Ishikawa (cell line): ENCODE measurements around the gene ACKR3.

Source experiments
- CEBPB ChIP-seq: IDR thresholded peaks from 2 replicates; pipeline ENCODE4 v1.6.1; 2012
- CREB1 ChIP-seq: IDR thresholded peaks from 2 replicates; pipeline ENCODE4 v1.6.1; 2012; ENCODE audit warnings: low read depth
- EGR1 ChIP-seq: IDR thresholded peaks from 2 replicates; pipeline ENCODE4 v1.6.1; 2012
- EP300 ChIP-seq: IDR thresholded peaks from 2 replicates; pipeline ENCODE4 v1.6.1; 2012; ENCODE audit warnings: borderline replicate concordance
- FOXM1 ChIP-seq: IDR thresholded peaks from 2 replicates; pipeline ENCODE4 v1.6.1; 2012; ENCODE audit warnings: low read depth, borderline replicate concordance
- NFIC ChIP-seq: IDR thresholded peaks from 2 replicates; pipeline ENCODE4 v1.6.1; 2012
- RAD21 ChIP-seq: IDR thresholded peaks from 2 replicates; pipeline ENCODE4 v1.6.1; 2012; ENCODE audit warnings: low read depth
- TAF1 ChIP-seq: IDR thresholded peaks from 2 replicates; pipeline ENCODE4 v1.6.1; 2012; ENCODE audit warnings: low read depth, mild to moderate bottlenecking
- TCF12 ChIP-seq: IDR thresholded peaks from 2 replicates; pipeline ENCODE4 v1.6.1; 2012; ENCODE audit warnings: low read depth
- TEAD4 ChIP-seq: IDR thresholded peaks from 2 replicates; pipeline ENCODE4 v1.6.1; 2012
- YY1 ChIP-seq: IDR thresholded peaks from 2 replicates; pipeline ENCODE4 v1.6.1; 2012; ENCODE audit warnings: low read depth
- ZBTB7A ChIP-seq: IDR thresholded peaks from 2 replicates; pipeline ENCODE4 v1.6.1; 2012; ENCODE audit warnings: low read depth
- TF ChIP-seq, protein P1 (sequence below): IDR thresholded peaks from 2 replicates; pipeline ENCODE4 v1.6.1; 2012; ENCODE audit warnings: low read depth, mild to moderate bottlenecking
- TF ChIP-seq, protein P2 (sequence below): IDR thresholded peaks from 2 replicates; pipeline ENCODE4 v1.6.1; 2012
- TF ChIP-seq, protein P3 (sequence below): IDR thresholded peaks from 2 replicates; pipeline ENCODE4 v1.6.1; 2012

ACKR3 gene

DNA sequence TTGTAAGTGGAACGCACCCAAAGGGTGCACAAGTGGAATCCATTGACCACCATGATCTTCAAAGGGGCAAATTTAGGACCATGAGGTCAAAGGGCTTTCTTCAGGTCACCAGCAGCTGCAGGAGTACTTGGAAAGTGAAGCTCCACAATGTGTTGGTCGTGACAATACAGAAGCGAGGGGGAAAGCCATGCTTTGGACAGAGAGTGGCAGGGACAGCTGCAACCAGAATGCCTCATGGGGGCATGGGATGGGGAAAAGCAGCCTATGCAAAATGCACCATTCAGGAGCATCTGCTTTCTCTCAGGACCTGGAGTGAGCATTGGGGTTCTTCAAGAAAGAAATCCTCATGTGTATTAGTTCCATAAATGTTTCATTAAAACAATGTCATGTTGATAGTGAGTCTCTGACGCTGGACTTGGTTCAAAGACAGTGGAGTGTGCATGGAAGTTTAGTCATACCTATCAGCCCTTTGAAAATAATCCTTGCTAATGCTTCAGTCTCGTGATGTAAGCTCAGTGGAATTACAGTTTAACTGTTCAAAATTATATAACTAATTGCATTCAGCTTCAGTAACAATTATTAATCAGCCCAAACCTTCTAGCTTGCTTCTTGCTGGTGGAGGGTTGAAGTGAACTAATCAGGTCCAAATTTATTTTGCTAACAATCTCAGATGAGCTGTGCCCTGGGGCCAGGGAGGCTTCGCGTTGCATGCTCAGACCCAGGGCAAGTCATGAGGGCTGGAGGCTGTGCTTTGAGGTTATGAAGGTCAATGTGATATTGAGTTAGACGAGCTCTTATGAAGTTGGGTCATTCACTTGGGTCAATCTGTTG, 41.6 kb downstream of the ACKR3 start:
- TF ChIP-seq EP300 (no peak), TEAD4 (no peak), NFIC (no peak), CREB1 (no peak), EGR1 (no peak), TCF12 (no peak), YY1 (no peak), RAD21 (no peak), ZBTB7A (no peak), CEBPB (no peak), TAF1 (no peak), FOXM1 (no peak)
- TF ChIP-seq, protein P1, sequence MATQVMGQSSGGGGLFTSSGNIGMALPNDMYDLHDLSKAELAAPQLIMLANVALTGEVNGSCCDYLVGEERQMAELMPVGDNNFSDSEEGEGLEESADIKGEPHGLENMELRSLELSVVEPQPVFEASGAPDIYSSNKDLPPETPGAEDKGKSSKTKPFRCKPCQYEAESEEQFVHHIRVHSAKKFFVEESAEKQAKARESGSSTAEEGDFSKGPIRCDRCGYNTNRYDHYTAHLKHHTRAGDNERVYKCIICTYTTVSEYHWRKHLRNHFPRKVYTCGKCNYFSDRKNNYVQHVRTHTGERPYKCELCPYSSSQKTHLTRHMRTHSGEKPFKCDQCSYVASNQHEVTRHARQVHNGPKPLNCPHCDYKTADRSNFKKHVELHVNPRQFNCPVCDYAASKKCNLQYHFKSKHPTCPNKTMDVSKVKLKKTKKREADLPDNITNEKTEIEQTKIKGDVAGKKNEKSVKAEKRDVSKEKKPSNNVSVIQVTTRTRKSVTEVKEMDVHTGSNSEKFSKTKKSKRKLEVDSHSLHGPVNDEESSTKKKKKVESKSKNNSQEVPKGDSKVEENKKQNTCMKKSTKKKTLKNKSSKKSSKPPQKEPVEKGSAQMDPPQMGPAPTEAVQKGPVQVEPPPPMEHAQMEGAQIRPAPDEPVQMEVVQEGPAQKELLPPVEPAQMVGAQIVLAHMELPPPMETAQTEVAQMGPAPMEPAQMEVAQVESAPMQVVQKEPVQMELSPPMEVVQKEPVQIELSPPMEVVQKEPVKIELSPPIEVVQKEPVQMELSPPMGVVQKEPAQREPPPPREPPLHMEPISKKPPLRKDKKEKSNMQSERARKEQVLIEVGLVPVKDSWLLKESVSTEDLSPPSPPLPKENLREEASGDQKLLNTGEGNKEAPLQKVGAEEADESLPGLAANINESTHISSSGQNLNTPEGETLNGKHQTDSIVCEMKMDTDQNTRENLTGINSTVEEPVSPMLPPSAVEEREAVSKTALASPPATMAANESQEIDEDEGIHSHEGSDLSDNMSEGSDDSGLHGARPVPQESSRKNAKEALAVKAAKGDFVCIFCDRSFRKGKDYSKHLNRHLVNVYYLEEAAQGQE = no peak
- TF ChIP-seq, protein P2, sequence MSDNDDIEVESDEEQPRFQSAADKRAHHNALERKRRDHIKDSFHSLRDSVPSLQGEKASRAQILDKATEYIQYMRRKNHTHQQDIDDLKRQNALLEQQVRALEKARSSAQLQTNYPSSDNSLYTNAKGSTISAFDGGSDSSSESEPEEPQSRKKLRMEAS = no peak
- TF ChIP-seq, protein P3, sequence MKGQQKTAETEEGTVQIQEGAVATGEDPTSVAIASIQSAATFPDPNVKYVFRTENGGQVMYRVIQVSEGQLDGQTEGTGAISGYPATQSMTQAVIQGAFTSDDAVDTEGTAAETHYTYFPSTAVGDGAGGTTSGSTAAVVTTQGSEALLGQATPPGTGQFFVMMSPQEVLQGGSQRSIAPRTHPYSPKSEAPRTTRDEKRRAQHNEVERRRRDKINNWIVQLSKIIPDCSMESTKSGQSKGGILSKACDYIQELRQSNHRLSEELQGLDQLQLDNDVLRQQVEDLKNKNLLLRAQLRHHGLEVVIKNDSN = no peak

DNA sequence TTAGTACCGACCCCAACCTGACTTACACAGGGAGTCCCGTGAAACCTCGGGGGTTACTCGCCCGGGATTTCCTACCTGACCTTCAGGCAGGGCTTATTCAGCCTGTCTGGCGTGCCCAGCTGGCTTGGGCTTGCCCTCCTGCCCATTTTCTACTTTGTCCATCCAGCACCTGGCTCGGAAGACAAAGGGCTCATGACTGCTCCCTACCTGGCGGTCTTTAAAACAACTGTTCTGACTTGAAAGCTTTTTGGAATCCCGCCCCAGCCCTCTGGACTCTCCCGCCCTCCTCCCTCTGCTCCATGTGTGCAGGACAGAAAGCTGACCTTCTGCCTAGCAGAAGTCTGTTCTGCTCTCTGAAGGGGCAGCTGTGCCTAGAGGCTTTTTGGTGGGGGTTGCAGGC, 43.1 kb downstream of the ACKR3 start:
- TF ChIP-seq, protein P2 = no peak
- TF ChIP-seq EGR1 = no peak
- no peak for TF ChIP-seq TCF12
- no peak for TF ChIP-seq FOXM1
- no peak for TF ChIP-seq RAD21
- TF ChIP-seq EP300 = no peak
- TF ChIP-seq, protein P3 = no peak
- no peak for TF ChIP-seq CEBPB
- TF ChIP-seq TEAD4 = no peak
- TF ChIP-seq, protein P1 = no peak
- no peak for TF ChIP-seq YY1
- TF ChIP-seq CREB1 = no peak
- no peak for TF ChIP-seq ZBTB7A

GRCh38 chr2:236613612-236614011, 44.0 kb downstream of the ACKR3 start:
- TF ChIP-seq, protein P1 = no peak

- TF ChIP-seq, protein P1 = no peak
- TF ChIP-seq, protein P3 = no peak
- TF ChIP-seq TAF1 (no peak), CREB1 (no peak), EGR1 (no peak)
Observed at GRCh38 chr2:236614551-236614950, 44.9 kb downstream of the ACKR3 start.
